BJ (cell line): ENCODE results near the gene TRIM46. TPM values are rescaled to one million over a fixed set of nuclear protein-coding genes. Genes with fewer than 3 reads are reported as not detected.
A peak's percentile ranks its signal among the peaks of the same experiment; 100 is the strongest.

Source experiments
- CTCF ChIA-PET: fragments of 350-600 bp; formaldehyde crosslinking; extraction: SDS; loops from one replicate; lab custom pipeline; 2021; ENCODE audit warnings: antibody characterized with exemption, inconsistent platforms; lab: Yijun Ruan, JAX
- POLR2A ChIA-PET: fragments of 300-600 bp; sonication (Branson Sonifier 250); formaldehyde crosslinking; extraction: SDS; loops from one replicate; lab custom pipeline; 2021; ENCODE audit warnings: antibody characterized with exemption; lab: Charles Lee
- DNase-seq: peaks from one replicate; pipeline ENCODE4 v3.0.0-alpha.2; 2011; ENCODE audit warnings: low read depth
- H3K27me3 ChIP-seq: 2 replicates; pipeline ENCODE4 v1.6.0; 2011; ENCODE audit warnings: low read length; ENCODE audit not compliant: control insufficient read depth, insufficient read depth
- H3K36me3 ChIP-seq: 2 replicates; pipeline ENCODE4 v1.5.1; 2011; ENCODE audit warnings: low read length; ENCODE audit not compliant: control insufficient read depth, insufficient read depth
- H3K4me3 ChIP-seq: 2 replicates; pipeline ENCODE4 v1.5.1; 2011; ENCODE audit warnings: low read depth, mild to moderate bottlenecking, control low read depth, low read length
- polyA plus RNA-seq: library from polyadenylated mRNA; depleted of rRNA; stranded (reverse); fragments of >200 nt; gene quantifications from 2 replicates; pipeline ENCODE4 v1.2.3, GENCODE V29; 2011
- TF ChIP-seq, protein P1 (sequence below): IDR thresholded peaks from 2 replicates; pipeline ENCODE4 v1.5.1; 2011; ENCODE audit warnings: low read depth, mild to moderate bottlenecking, control low read depth, inconsistent platforms, low read length, moderate library complexity; ENCODE audit not compliant: insufficient read depth

Gene TRIM46
- polyA plus RNA-seq, 1 experiment = 5.4 TPM

DNA sequence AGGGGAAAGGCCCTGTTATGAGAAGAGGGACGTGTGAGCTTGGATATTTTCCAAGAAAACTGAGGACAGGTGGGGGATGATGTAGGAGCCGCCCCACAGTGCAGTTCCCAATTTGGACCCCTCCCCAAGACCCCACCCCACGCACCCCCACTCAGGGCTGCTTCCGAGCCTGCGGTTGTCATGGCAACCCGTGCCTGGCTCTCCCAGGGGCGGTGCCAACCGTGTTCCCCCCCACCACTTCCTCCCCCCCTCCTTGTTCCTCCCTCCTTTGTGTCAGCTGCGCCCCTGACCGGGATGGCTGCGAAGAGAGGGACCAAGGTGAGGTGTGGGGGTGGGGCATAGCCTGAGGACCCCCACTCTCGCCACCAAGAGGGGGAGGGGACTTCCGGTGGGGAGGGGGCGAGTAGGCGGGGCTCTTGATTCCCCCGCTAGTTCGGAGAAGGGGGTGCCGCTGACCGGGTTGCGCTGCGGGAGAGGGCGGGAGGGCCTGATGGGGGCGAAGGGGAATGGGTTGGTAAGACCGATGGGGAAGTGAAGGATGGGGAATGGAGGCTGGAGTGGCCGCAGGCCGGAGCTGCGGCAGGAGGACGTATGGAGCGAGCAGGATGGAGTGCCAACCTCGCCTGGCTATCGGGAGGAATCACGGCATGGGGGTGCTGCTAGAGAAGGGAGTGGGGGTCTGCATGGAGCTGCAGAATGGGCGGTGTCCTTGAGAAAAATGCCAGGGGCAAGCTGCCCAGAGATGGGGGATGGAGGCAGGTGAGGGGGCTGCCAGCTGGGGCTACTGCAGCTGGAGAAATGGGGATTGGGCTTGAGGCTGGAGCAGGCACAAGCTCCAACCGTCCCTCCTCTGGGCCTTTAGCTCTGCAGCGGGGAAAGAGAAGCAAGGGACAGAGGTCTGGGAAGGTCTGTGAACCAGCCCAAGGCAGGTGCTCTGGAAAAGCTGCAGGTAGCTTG is 953 bp downstream of the TRIM46 start:
- CTCF ChIA-PET = interaction anchor here (0.6 to 10.5 kb wide), 23 partner anchors 9 to 844 kb away, joined by 3 to 147 read pairs (median 4); partner anchors contain the start of gene THBS3
- POLR2A ChIA-PET = interaction anchor here (0.7 kb wide), 1 partner anchor 1637 kb away, joined by 3 read pairs; no protein-coding TSS in a partner anchor
- Histone ChIP-seq H3K4me3 (peak overlapping the region; percentile 97), H3K36me3 (peaks cover 24% of the 10 kb centered on the region), H3K27me3 (no peaks in the 10 kb centered on the region)
- TF ChIP-seq, protein P1, sequence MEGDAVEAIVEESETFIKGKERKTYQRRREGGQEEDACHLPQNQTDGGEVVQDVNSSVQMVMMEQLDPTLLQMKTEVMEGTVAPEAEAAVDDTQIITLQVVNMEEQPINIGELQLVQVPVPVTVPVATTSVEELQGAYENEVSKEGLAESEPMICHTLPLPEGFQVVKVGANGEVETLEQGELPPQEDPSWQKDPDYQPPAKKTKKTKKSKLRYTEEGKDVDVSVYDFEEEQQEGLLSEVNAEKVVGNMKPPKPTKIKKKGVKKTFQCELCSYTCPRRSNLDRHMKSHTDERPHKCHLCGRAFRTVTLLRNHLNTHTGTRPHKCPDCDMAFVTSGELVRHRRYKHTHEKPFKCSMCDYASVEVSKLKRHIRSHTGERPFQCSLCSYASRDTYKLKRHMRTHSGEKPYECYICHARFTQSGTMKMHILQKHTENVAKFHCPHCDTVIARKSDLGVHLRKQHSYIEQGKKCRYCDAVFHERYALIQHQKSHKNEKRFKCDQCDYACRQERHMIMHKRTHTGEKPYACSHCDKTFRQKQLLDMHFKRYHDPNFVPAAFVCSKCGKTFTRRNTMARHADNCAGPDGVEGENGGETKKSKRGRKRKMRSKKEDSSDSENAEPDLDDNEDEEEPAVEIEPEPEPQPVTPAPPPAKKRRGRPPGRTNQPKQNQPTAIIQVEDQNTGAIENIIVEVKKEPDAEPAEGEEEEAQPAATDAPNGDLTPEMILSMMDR = no peak
- DNase-seq = no peak

DNA sequence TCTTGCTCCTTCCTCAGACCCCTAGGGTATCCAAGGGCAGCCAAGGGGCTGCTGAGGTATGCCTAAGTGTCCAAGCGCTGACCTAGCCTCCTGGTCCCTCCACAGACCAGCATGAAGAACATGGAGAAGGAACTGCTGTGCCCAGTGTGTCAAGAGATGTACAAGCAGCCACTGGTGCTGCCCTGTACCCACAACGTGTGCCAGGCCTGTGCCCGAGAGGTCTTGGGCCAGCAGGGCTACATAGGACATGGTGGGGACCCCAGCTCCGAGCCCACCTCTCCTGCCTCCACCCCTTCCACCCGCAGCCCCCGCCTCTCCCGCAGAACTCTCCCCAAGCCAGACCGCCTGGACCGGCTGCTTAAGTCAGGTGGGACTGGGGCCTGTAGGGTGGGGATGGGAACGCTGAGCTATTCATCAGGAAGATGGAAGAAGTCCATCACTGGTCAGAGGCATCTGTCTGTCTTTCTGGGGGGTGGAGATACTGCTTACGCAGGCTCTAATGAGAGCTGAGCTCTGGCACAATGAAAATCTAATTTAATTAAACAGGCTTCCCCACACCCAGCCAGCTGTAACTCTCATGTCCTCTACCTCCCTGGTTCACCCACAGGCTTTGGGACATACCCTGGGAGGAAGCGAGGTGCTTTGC is 1.8 kb downstream of the TRIM46 start:
- DNase-seq = no peak
- TF ChIP-seq, protein P1 = no peak
- ChIA-PET POLR2A (interaction anchor here (0.7 kb wide), 1 partner anchor 1638 kb away, joined by 3 read pairs; no protein-coding TSS in a partner anchor), CTCF (interaction anchor here (0.8 to 10.5 kb wide), 13 partner anchors 10 to 424 kb away, joined by 3 to 147 read pairs (median 6); partner anchors contain the start of gene THBS3)
- Histone ChIP-seq H3K4me3 (peak overlapping the region; percentile 97; the same call in 1 of the 2 replicates), H3K36me3 (peaks cover 26% of the 10 kb centered on the region), H3K27me3 (no peaks in the 10 kb centered on the region)

DNA sequence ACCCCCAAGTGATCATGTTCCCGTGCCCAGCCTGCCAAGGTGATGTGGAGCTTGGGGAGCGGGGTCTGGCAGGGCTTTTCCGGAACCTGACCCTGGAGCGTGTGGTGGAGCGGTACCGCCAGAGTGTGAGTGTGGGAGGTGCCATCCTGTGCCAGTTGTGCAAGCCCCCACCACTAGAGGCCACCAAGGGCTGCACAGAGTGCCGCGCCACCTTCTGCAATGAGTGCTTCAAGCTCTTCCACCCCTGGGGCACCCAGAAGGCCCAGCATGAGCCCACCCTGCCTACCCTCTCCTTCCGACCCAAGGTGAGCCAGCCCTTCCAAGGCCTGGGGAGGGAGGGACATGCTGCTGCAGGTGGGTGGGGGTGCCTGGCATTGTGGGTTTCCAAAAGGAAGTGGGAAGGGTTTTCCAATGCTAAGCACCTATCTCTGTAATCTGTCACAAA is 2.3 kb downstream of the TRIM46 start:
- DNase-seq = no peak
- ChIA-PET POLR2A (no interaction called here), CTCF (interaction anchor here (0.9 to 10.5 kb wide), 10 partner anchors 10 to 423 kb away, joined by 3 to 147 read pairs (median 12); partner anchors contain the start of gene THBS3)
- H3K27me3 ChIP-seq = no peaks in the 10 kb centered on the region
- TF ChIP-seq, protein P1 = 0 out of 2 replicates have a peak, but pooled peaks have one; percentile 12
- no peak overlapping the region for H3K4me3 ChIP-seq
- H3K36me3 ChIP-seq = peaks cover 26% of the 10 kb centered on the region

DNA sequence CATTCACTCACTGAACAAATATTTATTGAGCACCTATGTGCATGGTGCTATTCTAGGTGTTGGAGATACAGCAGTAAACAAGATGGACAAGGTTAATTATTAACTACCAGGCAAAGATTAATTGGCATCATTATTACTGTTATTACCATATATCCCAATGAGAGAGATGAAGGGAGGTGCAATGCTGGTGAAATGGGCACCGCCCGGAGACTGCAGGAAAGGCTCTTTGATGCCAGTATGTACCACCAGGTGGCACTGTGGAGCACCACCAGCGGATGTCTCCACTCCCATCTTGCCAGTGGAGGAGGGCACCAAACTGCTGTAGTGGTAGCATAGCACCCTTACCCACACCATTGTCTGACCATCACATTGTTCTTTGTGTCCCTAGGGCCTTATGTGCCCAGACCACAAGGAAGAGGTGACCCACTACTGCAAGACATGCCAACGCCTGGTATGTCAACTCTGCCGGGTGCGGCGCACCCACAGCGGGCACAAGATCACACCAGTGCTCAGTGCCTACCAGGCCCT is 3.0 kb downstream of the TRIM46 start:
- Histone ChIP-seq H3K36me3 (peaks cover 26% of the 10 kb centered on the region), H3K27me3 (no peaks in the 10 kb centered on the region), H3K4me3 (no peak overlapping the region)
- no peak for DNase-seq
- CTCF ChIA-PET = interaction anchor here (0.8 to 10.5 kb wide), 9 partner anchors 9 to 115 kb away, joined by 3 to 147 read pairs (median 16); partner anchors contain the start of gene THBS3
- POLR2A ChIA-PET = no interaction called here
- TF ChIP-seq, protein P1 = peak; percentile 94
